Muscle of back (tissue), 11 donors: ENCODE measurements around the gene DNMT3A. TPM values are rescaled to one million over a fixed set of nuclear protein-coding genes. Genes with fewer than 3 reads are reported as not detected.

Experiments used
- DNase-seq, 3 donors: peaks; one replicate each; pipeline versions ENCODE4 v3.0.0 to v3.0.0-alpha.2; 2013
- polyA plus RNA-seq, 10 donors: library from polyadenylated mRNA; unstranded; fragments of 120-200 nt; gene quantifications; one replicate each; pipeline ENCODE4 v1.2.1, GENCODE V29; 2013; ENCODE audit not compliant: insufficient read length in 10 of 10

DNMT3A gene
- polyA plus RNA-seq, 10 donors: 45.6 to 60.4 (median 51.7) TPM

DNA sequence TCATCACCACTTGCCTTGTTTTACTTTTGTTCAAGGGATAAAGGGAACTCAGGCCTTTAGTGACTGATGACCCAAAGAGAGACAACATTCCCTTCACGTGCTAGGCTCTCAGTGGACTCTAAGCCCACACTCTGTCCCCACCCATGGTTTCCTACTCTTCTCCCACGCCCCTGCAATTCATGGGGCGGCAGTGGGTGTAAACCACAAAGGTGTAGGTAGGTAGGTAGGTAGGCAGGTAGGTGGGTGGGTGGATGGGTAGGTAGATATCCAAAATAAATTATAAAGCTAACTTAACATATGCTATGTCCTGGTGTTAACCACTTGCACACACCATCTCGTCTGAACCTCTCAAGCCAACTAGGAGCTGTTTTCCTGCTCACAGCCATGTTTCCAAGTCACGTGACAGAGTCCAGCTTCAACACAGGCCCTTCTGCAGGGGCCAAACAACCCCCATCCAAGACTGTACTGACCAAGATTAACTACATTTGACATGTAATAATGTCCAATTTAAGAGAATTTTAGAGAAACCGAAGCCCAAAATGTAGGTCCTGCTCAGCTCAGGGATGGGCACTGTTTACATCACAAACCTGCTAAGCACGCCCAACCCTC, 33.7 kb downstream of the DNMT3A start:
- DNase-seq: no peak

DNA sequence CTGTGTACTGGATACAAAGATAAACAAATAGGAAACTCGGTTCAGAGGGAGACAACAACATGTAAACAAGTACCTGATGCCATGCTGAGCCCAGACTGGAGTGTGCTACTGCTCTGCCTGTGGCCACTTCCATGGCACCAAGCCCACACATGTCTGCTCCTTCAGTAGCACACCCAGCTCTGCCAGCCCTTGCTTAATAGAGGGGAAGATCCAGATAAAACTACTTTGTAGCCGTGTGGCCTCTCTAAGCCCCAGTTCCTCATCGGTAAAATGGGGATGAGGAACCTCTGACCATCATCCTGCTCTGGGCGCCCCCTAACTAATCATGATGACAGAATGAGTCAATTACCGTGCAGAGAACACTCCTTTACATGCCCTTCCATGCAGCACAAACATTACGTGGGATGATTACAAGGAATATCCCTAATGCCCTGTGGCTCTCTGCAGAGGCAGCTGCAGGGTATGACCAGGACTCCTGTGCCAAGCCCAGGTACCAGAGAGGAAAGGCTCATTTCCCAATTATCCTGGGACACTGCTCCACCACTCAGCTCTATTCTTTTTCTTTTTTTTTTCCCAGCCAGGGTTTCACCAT, 34.9 kb downstream of the DNMT3A start:
- DNase-seq: no peak

DNA sequence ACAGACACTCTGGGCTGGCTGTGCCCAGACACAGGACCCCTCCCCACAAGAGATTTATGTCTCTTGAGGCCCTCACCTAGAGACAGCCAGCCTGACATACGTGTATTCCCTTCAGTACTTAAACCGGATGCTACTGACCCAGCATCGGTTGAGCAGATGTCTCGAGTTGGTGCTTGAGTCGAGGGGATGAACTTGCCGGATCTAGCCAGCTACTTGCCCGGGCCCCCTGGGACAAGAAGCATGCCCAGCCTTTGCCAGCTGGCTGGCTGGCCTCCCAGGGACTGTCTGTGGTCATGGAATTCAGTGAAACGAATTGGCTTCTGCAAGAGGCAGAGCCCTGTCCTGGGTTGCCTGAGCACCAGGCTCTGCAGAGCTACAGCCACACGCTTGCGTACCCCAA, 36.0 kb downstream of the DNMT3A start:
- peak in 2 of 3 donors; percentile 52 to 75 for DNase-seq

DNA sequence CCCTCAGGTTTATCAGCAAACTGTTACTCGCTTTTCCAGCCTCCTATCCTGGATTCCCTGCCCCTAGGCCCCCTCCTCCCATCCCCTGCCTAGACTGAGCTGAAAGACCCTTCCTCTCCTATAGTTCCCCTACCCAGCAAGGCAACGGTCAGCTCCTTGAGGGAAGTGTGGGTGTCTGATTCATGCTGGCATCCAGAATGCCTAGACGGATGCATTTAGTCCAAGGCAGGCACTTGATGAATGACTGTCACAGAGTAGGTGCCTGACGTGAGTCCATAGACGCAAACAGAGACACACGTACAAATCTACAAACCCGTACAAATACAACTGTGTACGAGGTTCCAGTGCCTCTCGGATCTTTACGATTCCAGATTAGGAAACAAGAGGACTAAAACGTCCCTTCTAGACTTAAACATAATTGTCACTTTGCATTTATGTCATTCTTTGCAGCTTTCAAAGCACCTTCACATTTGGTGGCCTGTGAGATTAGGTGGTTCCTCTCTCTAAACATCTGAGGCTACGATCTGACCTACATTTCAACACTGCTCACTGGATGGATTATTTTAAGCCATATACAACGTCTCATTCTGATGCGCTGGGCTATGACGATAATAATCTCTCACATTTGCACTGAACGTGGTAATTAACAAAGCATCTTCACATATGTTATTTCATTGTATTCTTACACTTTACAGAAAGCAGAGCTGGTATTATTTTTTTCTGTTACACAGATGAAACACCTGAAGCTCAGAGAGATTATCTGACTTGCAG, 36.7 kb downstream of the DNMT3A start:
- DNase-seq: no peak

GRCh38 chr2:25304321-25304720, 37.4 kb downstream of the DNMT3A start:
- no peak for DNase-seq

GRCh38 chr2:25303633-25304236, 38.0 kb downstream of the DNMT3A start:
- DNase-seq: no peak

GRCh38 chr2:25302758-25303375, 38.9 kb downstream of the DNMT3A start:
- no peak for DNase-seq

- DNase-seq: no peak
Observed at GRCh38 chr2:25301453-25302352, 40.0 kb downstream of the DNMT3A start.

DNA sequence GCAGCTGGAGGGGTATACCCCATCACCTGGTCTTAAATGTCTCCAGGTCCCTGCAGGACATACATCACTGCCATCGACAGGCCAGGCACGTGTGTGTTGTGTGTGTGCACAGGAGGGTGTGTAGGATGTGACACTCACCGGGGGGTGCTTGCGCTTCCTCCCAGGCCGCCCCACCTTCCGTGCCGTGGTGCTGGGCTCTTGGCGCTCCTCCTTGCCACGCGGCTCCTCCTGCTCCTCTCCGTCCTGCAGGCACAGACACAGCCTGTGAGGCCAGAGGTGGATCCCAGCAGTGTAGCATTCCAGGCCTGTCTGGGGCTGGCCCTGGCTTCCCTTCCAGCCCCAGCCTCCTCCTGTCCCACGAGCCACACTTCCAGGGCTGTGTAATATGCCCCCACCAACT, 41.7 kb downstream of the DNMT3A start:
- DNase-seq: no peak

DNA sequence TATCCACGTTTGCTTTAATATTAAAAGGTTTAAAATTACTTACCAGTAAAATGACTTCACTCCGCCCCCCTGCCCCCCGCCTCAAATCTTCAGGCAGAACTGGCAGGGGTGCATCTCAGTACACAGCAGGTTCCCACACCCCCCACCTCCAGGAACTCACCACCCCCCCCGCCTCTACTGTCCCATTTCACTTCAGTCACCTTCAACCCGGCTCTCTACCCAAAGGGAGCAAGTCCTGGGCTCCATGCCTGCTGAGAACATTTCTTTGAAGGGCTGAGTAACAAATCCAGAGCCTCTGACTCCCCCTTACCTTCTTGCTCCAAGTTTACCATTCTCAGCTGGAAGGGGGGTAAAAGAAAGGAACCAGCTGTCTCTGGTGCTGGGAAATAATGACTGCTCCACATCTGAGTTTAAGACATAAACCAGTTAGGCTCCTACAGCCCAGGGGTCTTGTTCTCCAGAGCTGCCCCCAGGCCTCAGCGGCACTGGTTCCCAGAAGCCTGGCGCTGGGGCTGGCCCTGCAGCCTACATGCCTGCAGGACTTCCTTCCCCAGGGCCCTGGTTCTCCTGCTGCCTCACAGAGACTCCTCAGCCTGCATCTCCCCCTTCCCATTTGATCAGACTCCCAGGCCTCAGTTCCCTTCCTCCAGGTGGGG, 42.8 kb downstream of the DNMT3A start:
- no peak for DNase-seq

GRCh38 chr2:25297738-25298137, 44.0 kb downstream of the DNMT3A start:
- no peak for DNase-seq

DNA sequence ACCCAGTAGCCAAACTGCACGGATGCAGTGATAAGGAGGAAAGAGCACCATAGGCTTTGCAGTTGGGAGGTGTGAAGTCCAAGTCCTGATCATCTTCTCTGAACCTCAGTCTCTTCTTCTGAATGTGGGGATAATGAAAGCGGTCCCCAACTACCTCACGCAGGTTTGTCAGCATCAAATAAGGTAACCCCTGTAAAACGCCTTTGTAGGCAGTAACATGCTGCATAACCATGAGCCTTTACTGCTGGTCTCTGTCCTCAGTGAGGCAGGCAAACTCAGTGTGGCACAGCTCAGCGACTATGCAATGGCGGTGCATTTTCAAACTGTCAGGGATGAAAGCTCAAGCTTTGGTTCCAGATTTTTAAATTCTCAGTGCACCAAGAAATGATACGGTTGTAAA, 46.1 kb downstream of the DNMT3A start:
- DNase-seq: no peak

DNA sequence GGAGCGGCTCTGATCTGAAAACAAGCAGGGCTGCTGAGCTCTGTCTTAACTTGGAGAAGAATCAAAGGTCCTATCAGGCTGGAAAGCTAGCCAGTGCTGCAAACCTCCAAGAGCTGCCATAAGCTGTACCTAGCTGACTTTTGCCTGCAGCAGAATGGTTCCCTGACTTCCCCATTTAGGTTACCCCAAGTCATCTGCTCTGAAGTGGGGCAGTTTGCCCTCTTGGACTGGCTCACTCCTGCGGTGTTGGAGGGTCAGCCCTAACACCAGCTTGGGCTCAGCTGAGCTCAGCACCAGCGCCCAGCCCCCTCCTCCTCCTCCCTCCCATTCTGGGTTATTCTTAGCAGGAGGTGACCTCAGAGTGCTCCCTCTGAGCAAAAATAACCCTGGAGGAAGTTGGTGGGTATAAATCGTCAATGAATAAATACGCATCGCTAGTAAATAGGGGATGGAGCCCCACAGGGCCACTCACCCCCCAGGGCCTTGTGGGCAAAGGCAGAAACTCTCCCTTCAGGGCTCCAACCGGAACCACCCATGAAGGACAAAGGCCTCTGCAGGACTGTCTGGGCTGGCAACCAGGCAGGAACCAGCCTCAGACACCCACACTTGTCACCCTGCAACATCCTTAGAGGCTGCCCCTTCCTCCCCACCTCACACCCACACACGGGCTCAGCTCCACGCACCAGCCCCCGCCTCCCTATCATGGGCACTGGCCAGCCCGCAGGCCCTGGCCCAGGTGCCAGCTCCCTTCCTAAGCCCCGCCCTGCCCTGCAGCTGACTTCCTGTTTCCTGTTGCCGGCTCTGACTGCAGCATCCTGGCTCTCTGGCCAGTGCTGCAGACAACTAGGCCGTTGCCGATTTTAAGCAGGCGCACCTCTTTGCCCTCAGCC, 46.9 kb downstream of the DNMT3A start:
- DNase-seq: peak in 1 of 3 donors; percentile 76

DNA sequence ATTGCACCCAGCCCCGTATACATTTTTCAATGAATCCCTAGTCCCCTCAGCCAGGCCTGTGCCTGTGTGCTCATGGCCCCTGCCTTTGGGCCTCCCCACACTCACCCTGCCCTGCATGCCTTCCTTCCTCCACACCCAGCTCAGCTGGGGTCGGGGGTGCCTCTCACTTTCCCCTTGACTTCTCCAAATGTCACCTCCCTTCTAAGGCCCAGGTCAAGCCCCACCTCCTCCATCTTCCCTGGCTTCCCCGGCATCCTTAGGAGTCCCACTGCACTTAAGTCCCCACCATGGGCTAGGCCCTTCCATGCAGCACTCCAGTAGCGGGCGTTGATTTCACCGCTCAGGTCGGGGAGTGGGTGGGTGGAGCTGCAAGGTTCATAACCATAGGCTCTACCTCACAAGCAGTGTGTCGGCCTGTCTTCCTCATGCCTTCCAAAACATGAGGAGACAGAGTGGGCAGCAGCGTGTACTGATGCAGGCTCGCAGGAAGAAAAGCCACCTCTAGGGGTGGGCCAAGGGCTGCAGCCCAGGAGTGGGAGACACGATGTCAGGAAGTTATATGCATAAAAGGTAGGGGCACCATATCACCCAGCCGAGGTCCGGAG, 47.7 kb downstream of the DNMT3A start:
- DNase-seq: no peak

GRCh38 chr2:25293145-25293544, 48.6 kb downstream of the DNMT3A start:
- no peak for DNase-seq

GRCh38 chr2:25292408-25292807, 49.3 kb downstream of the DNMT3A start:
- no peak for DNase-seq

- DNase-seq: peak in 2 of 3 donors; percentile 54 to 75
Observed at GRCh38 chr2:25290811-25291495, 50.8 kb downstream of the DNMT3A start.

DNA sequence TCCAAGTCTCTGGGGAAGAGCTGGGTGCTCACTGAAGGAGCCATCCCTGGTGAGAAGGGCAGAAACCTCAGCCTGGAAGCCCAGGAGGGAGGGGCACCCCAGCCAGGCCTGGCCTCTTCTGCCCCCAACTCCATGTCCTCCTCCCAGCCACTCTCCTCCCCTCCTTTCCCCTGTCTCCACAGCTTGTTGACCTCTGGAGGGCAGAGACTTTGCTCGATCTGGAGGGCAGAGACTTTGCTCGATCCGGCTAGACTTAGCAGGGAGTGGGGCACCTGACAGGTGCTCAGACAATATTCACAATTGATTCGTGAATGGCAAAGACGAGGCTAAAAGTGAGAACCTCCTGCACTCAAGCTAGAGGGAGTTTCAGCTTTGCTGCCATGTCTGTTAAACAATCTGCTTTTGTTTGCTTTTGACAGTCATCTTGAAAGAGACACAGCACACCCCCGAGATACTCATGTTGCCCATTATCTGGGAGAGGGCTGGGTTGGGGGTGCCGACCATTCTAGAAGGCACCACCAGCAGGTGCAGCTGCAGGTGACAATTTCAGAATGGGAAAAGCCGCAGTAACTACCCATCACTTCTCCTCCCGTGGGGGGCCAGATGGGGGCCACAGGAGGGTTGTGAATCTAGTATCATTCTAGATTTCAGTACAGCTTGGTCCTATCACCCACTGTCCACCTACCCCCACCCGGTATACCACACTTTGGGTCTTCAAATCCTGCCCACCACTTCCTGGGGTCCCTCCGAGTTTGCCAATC, 54.8 kb downstream of the DNMT3A start:
- DNase-seq: no peak
